NCI-H1694 (cell line): ENCODE results near the gene ENO3.

ENCODE experiments used
- DNase-seq: peaks from one replicate; lab custom pipeline; 2025; lab: John Stamatoyannopoulos, UW

Gene ENO3

DNA sequence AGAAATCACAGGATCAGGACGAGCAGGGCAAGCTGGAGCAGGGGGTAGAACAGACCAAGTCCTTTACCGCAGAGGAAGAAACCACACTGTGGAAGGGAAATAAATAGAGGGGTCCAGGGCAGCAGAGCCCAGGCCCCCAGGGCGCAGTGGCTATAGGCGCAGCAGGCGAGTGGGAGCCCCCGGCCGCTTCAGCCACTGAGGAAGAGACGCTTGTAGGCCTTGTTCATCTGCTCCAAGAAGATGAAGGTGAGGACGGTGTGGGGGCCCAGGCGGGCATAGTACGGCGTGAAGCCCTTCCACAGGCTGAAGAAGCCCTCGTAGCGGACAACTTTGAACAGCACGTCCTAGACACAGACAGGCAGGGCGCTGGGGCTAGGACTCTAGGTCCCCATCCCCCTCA lies 13.4 kb upstream of the ENO3 start:
- no peak for DNase-seq

DNA sequence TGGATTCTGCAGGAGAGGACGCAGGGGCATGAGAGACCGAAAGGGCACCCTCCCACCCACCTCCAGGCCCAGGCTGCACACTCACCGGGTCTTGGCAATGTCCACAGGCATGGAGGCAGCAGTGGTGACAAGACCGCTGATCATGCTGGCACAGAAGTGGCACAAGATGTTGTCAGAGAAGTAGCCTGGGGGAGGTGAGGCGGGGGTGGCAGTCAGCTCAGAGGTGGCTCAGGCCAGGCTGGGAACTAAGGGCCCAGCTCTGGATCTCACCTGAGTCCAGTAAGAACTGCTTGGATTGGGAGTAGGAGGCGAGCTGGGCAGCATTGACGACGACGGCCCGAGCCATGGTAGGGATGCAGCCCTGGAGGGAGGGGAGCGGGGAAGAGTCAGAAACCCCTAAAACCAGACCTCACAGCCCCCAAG lies 12.8 kb upstream of the ENO3 start:
- no peak for DNase-seq

DNA sequence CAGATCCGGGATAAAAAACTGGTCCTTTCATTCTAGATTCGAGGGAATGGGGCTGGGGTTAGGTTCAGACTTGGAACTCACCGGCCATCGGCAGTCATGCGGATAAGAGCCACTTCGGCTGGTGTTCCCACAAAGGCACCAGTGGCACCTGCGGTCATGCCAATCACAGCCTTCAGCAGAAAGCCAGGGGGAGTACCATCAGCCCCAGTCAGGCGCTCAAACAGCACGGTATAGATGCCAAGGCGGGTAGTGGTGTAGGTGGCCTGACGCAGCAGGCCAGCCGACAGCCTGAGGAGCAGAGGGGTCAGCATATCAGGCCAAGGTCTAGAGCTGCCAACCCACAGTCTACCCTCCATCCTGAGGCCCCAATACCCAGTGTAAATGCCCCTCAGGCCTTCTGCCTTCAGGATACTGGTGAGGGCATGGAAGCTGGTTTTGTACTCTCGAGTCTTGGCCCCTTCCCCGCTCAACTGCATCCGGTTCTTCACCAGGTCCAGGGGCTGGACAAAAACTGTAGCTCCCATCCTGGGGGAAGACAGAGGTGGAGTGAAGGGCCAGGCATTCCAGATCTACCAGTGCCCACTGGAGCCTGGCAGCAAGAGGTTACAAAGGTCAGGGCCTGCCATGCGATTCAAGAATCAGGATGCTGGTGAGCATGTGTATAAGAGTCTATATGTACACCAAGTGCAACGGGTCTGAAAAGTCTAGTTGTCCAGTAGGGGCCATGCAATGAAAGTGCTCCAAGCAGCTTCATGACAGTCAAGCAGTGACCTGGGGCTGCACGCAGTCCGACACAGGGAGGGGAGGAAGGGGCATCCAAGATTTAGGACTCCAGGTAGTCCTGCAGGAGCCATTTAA lies 12.0 kb upstream of the ENO3 start:
- DNase-seq, result no peak

DNA sequence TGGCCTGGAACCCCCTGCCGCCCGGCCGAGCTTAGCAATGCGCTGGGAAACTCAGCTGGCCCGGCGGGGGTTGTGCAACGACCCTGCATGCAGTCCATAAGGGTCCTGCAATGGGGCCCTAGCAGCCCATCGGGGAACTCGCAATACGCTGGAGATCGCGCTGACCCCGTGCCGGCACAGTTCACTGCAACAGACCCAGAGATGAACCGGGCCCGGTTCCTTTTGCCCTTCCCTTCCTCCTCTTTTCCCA lies 11.4 kb upstream of the ENO3 start:
- no peak for DNase-seq

DNA sequence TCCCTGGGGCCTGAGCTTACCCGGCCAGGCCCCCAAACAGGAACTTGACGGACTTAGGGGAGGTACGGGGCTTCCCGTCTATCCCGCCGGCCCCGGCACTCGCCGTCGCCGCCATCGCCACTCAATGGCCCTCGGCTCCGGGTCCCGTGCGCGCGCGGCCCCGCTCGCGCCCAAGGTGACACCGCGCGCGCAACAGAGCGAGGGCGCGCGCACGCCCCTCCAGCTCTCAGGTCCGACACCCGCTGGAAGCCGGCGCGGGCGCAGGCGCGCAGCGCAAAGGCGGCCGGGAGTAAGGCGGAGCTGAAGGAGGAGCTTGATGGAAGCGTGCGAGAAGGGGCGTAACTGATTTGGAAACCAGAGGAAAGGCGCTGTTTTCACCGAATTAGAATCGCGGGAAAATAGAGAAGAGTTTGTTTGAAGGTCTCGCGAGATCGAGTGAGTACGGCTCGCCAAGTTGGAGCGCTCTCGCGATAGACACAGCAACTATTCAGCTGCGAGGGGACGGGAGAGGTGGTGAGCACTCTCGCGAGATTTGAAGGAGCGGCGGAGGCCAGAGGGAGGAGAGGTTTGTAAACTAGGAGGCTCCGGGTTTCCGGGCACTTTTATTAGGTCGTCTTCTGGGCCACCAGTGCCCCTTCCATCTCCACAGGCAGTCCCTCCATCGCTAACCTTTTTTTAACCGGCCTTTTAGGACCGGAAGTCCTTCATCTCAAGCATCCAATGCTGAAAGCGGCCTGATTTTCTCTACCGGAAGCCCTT lies 10.9 kb upstream of the ENO3 start, which contains the start of the genes RNF167 and SLC25A11:
TSS of gene RNF167 (plus strand) at position 473 of the 759 bp plus-strand sequence. CDS start 642 bp downstream, outside the sequence.
TSS of gene SLC25A11 (minus strand) at position 251 of the 759 bp plus-strand sequence. CDS start at position 115, 136 bp downstream.
- peak; percentile 99 for DNase-seq

DNA sequence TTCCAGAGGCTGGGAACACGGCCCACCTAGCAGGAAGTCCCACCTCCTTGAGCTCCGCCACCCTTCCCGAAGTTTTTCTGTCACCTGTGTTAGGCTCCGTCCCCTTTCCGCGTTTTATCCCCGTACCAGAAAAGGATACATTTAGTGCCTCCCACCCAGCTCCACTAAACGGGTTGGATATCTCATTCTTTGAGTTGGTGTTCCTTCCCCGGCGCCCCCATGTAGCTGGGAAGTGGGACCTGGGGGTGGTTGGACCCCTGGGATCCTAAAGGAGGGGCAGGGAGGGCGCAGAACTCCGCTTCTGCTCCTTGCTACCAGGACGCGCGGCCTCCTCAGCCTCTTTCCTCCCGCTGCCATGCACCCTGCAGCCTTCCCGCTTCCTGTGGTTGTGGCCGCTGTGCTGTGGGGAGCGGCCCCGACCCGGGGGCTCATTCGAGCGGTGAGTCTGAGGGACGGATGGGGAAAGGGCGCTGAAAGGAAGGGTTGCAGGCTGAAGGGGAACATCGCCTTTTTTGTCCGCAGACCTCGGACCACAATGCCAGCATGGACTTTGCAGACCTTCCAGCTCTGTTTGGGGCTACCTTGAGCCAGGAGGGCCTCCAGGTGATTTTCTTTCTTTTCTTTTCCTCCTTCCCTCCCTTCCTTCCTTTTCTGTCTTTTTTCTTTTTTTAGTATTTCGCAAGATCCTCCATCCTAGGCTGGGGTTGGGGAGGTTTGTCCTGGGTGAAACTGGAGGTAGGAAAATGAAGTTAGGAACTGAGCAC lies 10.2 kb upstream of the ENO3 start:
- DNase-seq, result no peak

DNA sequence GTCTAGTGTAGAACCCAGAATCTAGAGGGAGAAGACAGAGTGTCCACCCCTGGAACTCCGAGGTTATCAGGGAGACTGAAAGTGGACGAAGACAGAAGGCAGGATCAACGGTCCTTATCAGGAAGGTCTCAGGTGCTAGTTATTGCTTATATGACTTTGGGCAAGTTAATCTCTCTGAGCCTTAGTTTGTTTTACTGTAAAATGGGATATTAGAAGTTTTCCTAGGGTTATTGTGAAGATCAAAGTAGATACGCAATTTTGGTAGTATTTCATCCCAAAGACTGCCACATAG lies 9.7 kb upstream of the ENO3 start:
- no peak for DNase-seq

DNA sequence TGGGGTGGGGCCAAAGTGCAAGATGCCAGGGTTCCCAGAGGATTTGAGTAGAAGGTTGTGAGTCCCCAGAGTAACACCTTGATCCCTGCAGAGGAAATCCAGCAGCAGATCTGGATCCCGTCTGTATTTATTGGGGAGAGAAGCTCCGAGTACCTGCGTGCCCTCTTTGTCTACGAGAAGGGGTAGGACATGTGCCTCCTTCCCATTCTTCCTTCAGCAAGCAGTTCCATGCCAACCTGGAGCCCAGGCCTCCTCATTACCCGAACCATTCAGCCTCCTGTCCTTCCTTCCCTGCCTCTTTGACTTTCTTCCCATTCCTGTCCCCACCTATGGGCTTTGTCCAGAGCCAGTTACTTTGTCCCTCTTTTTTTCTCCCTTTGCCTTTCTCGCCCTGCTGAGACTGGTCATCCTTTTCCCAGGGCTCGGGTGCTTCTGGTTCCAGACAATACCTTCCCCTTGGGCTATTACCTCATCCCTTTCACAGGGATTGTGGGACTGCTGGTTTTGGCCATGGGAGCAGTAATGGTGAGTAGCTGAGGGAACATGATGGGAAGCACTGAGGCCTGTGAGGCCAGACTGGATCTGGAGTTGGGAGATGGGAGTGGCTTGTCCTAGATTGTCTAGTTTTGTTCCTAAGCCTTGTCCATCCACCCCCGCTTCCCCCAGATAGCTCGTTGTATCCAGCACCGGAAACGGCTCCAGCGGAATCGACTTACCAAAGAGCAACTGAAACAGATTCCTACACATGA lies 8.0 kb upstream of the ENO3 start:
- no peak for DNase-seq

DNA sequence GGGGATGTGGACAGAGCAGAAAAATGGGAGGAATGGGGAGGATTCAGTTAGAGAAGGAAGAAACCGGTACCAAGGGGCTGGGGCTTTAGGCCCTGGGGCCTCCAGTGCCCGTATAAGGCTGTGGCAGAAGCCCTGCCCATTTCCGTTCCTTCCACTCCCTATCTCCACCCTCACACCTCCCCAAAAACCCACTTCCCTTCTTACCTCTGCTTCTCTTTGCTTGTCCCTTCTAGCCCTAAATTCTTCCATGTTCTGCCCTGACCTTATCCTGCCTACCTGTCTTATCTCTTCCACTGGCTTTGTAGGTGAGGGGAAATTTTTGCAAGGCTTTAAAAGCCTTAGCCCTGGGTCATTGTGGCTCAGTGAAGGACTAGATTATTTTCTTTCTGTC lies 6.8 kb upstream of the ENO3 start:
- no peak for DNase-seq

DNA sequence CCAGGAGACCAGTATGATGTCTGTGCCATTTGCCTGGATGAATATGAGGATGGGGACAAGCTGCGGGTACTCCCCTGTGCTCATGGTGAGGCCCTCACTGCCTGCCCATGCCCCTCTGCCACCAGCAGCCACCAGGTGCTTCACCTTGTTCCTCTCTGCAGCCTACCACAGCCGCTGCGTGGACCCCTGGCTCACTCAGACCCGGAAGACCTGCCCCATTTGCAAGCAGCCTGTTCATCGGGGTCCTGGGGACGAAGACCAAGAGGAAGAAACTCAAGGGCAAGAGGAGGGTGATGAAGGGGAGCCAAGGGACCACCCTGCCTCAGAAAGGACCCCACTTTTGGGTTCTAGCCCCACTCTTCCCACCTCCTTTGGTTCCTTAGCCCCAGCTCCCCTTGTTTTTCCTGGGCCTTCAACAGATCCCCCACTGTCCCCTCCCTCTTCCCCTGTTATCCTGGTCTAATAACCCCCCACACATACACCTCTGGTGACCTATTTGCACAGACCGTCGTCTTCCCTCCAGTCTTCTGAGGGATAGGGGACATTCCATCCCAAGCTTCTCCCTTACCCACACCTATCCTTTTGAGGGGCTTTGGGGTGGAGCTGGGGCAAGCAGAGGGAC lies 6.3 kb upstream of the ENO3 start:
- no peak for DNase-seq

DNA sequence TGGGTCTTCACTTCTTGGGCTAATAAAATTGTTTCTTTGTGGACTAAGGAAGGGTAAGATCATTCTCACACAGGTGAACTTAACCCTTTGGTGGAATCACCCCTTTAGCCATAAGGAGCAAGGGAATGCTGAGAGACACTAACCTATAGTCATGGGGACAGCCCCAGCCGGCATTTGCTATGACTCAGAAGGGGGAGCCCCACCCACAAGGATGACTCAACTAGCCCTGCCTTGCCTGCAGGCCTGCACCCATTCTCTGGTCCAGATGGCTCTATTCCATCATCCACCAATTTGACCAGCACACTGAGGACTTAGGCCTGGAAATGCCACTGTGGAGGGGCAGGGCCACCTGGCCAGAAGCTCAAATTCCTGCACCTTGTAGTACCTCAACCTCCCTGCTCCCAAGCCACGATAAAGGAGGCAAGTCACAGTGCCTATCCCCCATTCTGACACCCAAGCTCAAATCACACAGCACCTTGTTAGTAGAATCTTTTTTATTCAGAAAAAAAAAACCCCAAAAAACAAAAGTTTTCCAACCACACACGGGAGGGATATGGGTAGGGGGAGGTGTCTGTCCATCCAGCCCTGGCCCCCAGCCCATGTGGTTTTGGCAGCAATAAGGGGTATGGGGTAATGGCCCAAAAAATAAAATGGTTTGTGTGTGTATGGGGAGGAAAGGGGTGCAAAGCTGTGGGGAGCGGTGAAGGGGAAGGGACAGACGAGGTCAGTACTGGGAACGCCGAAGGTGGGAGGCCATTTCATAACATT lies 5.6 kb upstream of the ENO3 start:
- DNase-seq, result no peak

DNA sequence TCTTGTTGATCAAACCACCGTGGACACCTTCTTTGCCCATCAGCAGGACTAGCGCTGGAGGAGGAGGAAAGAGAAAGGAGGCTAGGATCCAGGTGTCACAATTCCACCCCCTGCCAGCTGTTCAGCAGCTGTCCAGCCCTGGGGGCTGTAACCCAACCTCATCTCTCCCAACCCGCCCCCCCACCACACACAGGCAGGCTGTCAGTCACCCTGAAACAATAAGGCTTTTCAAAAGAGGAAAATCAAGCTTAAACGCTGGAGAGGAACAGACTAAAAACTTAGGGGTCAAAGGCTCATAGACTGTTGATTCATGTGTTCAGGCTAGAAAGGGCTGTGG lies 5.0 kb upstream of the ENO3 start:
- no peak for DNase-seq

DNA sequence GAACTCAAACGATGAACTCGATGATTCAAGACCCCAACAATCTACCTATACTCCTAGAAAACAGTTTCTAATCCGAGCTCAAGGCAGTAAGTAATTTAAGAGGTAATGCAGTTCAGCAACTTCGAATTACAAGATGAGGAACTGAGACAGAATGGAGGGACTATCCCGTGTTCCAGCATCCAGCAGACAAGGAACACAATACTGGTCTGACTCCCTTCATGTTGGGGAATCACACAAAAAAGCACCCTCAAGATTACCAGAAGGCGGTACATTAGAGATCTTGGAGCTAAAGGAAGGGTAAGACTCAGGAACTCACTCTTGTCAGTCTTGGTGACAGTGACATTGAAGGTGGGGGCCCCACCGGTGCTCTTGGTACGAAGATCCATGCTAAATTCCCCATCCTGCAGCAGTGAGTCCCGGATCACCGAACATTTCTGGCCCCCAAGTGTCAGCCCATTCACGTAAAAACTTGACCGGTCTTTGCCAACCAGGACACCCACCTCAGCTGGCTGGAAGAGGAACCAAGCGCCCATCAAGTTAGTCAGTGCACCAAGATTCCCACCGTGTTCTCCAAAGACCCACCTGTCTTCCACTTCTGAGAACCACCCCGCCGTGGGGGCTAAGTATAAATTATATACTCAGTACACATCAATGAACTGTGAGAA lies 4.5 kb upstream of the ENO3 start:
- no peak for DNase-seq

DNA sequence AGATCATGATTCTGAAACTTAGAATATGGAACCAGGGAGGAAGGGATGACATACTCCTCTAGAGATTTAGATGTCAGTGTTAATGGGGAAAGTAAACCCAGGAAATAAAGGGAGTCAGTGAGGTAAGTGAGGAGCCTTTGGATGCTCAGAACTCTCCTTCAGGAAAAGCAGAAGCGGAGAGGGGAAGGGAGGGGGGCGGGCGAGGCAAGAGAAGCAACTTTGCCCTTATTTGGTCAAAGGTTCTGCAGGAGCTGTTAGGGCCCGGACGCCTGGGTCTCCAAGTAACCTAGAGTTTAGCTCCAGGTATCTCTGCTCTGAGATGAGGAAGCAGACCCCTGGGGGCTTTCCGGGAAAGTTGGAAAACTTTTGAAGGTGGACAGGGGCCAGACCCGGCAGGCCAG lies 3.9 kb upstream of the ENO3 start:
- DNase-seq, result no peak

DNA sequence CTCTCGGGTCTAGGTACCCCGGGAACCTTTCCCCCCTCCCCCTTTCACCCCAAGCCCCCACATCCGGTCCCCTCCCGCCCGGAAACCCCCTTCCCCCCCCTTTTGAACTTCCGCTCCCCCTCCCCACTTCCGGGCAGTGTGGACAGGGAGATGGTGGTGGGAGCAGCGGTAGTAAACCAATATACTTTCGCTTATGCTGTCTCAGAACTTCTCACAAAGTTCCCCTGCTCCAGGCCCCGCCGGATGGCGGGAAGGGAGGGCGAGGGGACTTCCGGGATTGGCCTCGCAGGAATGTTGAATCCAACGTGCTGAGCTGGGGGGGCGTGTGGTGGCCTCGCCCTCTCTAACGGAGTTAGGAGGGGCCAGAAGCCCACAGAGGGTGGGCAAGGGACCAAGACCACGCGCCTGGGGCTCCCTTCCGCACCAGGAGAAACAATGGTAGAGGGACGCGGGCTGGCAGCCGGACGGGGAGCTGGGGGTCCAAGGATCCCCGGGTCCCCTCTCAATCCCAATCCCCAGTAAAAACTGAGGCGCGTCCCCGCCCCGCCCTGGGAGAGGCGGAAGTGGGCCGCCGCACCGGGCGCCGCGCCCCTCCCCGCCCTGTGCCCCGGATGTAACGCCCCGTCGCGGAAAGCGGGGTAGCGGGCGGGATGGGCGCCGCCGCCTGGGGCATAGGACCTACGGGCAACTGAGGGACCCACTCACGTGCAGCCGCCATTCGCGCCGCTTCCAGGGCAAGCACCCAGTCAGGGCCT lies 3.3 kb upstream of the ENO3 start:
- DNase-seq, result peak; percentile 20

DNA sequence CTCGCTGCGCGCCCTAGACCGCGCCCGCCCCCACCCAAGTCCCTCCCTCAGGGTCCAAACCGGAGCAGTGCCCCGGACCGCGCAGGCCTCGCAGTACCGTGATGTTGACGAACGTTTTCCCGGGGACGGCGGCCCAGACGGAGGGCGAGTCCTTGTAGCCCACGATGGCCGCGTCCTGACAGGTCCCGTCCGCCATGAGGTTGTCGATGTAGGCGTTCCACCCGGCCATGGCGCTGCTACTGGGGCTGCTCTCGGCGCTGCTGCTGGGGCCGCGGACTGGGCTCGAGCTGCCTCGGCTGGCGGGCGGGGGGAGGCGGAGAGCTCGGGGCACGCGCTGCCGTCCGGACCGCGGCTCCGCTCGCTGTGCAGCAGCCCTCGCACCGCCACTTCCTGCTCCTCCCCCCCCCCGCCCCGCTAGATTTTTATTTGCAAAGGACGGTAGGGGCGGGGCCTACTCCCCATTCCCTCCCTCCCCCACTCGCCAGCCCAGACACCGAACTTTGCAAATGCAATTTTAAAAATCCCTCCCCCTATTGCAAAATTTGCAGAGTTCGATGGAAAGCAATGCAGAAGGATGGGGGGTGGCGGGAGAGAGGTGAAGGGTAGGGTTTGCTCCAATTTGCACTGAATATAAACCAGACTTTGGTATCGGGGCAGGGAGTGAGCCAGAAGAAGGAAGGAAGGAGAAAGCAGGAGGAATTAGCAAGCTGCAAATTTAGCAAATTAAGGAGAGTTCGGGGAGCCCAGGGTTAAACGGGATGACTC lies 2.6 kb upstream of the ENO3 start, which contains the start of gene PFN1:
TSS of gene PFN1 (minus strand) at position 365 of the 765 bp plus-strand sequence. CDS start at position 229, 136 bp downstream.
- DNase-seq, result peak; percentile 69

DNA sequence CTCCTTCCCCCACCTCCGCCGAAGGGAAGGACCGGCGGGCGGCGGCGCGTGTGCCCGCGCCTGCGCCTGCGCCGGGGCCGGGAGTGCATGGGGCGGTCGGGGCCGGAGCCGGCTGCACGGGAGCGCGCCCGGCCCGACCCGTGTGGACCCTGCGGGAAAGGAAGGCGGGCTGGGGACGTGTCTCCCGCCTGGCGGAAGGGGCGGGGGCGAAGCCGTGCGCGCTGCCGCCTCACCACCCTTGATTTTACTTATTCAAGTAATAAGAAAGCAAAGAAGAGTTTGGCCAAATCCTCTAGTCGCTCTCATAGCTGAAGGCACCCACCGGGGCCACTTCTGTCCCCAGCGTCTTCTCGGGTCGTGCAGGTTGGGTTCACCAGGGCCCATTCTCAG lies 2.0 kb upstream of the ENO3 start:
- peak; percentile 77 for DNase-seq

DNA sequence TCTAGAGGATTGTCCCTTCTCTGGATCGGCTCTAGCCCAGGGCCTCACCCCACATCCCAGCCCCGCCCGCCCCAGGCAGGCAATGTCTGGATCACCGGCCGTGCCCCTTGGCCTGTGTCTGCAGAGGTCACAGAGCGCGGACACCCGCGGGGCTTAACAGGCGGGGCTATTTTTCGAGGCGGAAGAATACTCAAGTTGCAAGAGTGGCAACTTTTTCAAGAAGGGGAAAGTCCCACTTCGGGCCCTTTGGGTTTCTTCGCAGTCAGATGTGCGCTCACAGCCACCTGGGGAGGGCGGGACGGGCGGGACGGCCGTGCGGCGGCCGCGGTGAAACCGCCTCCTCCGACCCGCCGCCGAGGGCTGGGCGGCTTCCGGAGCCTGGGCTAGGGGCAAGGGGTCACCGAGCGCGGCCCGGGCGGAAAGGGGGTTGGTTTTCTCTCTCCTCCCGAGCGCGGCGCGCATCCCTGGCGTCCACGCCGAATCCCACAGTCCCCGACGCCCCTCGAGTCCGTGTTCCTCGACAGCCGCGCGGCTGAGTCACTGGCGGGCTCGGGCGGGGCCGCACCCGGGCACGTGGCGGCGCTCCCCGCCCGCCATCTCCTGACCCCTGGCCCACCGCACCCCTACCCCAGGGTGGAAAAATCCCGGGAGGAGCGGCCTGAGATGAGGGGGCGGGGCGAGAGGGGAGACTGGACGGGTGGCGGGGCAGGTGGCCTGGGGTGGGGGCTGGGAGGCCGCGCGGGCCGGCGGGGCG lies 1.4 kb upstream of the ENO3 start:
- no peak for DNase-seq
